Superior temporal gyrus (tissue), 1 donor: ENCODE data around the gene SNX27.

Experiments
- DNase-seq: peaks from one replicate; pipeline ENCODE4 v3.0.0-alpha.2; 2016; ENCODE audit errors: extremely low spot score

The SNX27 gene

DNA sequence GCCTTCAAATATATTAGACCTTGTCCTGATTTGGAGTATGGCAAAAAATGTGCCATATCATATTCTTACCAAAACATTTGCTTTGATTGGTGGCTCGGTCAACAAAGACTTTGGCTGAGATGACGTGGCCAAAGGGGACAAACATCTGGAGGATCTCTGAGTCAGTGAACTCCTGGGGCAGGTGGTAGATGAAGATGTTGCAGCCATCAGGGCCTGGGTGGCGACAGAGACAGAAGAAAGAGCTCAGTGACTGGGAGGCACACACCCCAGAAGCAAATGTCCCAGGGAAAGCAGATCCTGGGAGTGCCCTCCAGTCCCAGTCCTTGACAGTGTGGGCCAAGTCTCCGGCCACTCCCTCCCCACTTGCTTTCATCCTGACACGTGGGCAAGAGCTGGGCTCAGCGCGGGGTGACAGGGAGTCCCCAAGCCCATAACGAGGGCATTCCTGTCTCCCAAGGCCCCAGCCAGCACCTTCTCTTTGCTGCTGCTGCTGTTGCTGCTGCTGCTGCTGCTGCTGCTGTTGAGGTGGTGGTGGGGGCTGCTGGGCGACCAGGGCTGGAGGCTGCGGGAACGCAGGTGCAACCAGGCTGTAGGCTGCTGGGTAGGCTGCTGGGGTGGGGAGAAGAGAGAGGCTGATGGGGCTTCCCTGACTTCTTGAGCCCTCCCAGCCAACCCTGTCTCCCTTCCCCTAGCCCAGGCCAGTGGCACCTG lies 94.1 kb downstream of the SNX27 start:
- DNase-seq, result no peak

DNA sequence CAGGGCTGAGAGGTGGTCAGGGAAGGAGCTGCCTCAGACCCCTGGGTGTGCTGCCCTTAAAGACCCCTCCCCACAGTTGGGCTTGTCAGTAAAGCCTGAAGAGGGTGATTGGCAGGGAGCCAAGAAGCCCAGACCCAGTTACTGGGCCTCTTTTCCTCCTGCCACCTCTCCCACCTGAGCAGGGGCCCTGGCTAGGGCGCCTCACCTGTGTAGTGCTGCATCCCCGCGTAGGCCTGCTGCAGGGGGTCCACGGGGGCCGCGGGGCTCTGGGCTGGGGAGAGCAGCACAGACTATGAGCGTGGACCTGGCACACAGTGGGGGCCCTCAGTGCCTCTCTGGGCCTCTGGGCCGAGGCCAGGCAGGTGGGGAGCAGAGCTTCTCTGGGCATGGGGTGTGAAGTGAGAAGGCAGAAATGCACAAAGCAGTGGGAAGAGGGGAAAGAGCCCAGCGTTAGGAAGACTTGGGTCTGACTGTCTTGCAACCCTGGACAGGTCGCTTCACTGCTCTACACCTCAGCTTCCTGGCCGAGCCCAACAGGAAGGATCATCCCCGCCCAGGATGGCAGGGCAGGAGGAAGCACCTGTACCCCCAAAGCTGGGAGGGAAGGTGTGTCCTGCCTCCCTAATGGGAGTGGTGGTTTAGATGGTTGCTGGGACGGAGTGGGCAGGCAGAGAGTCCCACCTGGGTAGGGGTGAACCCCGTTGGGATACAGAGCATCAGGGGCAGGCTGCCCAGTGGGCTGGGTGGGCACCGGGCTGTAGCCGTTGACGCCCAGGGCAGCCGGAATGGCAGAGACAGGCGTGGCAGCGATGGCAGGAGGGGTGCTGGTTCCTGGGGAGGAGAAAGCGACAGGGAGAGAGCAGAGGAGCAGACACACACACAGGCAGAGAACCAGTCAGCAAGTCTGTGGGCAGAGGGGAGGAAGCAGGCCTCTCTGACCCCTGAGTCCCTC lies 94.9 kb downstream of the SNX27 start:
- no peak for DNase-seq

DNA sequence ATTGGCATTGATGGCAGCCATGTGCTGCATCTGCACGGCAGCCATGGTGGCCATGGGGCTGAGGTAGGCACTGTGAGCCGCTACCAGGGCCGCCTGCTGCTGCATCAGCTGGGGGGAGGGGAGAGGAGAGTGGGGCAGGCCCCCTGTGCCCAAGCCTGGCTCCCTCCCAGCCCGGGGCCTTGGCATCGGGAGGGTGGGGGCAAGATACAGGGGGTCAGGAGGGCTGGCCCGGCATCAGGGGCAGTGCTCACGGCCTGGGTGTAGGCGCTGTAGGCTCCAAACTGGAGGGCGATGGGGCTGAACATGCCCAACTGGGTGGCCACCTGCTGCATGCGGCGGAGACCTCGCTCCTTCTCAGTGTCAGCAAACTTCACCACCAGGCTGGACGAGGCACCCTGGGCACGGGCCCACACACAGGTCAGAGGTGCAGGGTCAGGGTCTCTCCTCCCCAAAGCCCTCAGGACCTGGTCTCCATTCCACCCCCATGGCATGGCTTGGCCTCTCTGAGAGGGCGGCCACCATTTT lies 95.8 kb downstream of the SNX27 start:
- no peak for DNase-seq

DNA sequence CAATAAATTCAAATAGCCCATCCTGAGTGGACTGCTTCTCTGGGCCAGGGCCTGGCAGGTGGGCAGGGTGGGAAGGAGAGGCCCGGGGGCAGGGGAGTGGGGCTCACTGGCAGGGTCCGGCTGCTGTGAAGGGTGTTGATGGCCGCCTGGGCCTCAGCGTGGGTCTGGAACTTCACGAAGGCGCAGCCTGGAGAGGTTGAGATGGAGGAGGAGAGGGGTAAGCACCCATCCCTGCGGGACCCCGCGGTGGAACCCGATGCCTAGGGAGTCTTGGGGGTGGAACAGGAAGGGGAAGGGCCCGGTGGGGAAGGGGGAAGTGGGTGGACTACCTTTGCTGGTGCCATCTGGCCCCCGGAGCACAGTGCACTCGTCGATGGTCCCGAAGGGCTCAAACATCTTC lies 97.0 kb downstream of the SNX27 start:
- DNase-seq, result no peak

DNA sequence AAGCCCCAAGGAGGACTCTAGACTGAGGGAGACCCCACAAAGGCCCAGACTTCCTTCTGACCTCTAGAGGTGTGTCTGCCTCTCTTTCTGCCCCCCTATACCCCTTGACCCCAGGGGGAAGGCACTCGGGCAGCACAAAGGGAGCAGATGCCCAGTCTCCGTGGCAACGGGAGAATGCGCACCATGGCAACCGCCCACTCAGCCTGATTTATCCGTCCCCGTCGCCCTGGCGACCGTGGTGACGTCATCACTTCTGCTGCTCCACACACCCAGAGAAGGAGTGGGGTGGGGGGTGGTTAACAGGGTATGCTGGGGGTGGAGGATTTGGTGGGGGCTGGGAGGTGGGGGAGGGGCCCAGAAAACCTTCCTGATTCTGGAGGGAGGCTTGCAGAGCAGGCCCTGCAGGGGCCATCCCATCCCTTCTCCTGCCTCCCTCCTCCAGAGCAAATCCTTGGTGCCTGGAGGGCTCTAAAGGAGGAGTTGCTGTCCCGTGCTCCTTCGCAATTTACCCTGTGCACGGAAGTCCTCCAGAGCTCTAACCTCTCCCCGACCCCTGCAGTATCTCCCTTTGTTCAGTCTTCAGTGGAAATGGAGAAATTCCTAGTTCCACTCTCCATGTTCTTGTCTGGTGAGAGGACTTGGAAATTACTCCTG lies 98.5 kb downstream of the SNX27 start:
- peak; percentile 78 for DNase-seq

DNA sequence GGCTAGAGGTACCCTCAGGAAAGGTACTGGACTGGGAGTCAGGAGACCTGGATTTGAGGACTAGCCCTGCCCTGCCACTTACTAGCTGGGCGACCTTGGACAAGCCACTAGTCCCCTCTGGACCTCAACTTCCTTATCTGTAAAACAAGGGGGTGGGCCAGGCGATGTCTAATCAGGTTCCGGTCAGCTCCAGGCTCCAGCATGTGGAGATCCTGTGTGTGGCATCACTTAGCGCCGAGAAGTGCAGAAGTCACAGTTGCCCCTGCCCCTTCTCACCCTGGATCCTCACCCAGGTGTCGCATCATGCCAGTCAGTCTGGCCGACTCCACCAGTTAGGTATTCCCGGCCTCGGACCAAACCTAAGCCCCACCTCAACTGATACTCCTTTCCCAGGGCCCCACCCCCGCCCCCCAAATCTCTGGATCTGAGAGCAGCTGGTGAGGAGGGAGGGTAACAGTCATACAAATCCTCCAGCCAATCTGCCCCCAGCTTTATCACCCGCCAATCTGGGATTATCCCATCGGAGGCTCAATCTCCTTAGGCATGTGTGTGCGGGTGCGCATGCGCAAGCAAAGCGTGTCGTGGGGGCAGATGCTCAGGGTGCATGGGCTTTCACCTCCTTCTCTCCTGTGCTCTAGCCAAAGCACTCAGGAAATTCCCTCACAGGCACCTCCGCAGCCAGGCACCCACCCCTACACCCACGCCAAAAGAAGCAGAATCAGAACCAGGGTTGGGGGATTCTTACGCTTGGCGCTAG lies 99.4 kb downstream of the SNX27 start:
- no peak for DNase-seq

DNA sequence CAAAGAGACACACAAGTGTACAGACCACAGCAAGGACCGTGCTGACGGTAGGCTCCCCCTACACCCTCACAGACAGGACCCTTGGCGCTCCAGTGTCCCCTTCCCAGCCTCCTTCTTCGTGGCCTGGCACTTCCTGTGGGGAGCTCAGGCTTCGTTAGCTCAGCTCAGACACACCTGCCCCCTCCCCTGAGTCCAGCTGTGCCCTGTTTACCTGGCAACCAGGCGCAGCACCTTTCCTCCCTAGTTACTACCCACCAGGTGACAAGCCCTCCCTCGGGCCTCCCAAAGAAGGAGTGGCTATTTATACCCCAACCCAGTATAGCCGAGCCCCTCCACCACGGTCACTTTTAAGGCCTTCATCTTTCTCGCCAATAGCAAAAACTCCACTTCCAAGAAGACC lies 100.1 kb downstream of the SNX27 start:
- no peak for DNase-seq

DNA sequence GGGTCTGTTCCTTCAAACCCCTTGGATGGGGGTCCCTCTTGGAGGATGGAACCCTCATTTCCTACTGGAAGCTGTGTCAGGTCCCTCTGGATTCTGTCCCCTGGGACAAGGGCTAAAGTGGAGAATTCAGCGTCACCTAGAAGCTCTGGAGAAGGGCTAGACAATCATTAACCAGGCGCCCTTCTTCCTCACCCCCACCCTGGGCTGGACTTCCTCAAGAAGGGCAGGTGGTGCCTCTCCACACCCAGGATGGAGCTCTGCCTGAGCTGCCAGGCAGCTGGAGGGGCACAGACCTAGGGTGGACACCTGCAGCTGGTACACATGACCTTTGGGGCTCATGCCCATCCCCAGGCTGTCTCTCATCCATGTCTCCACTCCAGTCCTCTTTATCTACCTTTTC lies 101.2 kb downstream of the SNX27 start:
- DNase-seq, result no peak

DNA sequence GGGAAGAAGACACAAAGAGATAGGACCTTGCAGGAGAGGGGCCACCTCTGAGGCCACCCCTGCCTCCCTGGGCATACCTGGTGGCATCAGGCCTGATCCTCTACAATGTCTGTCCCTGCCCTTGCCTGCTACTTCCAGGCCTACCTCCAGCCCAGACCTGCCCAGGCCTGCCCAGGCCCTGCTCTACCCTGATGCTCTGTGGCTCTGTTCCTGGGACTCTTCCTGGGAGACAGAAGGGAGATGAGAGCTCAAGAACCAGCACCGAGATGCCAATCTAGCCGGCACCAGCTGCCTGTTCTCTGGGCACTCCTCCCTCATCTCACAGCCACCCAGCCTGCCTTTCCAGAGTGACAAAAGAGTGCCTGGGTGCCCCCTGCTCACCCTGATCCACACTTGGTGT lies 102.0 kb downstream of the SNX27 start:
- no peak for DNase-seq

DNA sequence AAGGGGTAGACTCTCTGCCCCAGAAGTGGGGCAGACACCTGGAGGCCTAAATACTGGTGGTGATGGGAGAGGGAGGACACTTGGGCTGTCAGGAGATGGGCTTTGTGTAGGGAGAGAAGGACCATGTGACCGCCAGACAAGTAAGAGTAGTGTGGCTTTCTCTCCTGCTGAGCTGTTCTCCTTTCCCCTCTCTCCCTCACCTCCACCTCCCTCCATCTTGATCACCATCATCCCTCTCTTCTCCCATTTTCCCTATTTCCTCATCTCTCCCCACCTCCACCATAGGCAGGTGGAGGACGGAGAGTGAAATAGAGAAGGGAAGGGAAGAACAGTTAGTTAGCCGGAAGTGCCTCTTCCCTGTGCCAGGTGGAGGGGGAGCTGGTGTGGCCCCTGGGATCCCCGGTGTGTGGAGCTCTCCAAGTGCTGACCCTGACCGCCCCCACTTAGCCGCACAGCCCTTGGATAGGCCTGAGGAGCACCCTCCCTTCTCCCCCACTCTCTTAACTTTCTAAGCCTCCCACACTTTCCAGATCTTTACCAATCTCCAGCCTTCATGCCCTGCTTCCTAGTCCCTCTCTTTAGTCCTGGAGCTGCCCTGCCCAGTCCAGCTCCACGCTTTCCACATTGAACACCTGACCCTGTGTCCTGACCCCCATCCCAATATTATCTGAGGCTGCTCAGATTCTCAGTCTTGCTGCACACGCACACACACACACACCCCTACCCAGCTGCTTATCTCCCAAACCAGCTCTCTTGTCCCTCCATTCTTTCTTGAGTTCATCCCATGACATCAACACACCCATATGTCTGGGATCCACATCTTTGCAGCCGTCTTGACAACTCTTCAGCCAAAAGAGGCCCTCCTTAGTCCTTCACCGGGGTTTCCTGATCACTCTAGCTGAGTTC lies 103.2 kb downstream of the SNX27 start:
- DNase-seq, result no peak

DNA sequence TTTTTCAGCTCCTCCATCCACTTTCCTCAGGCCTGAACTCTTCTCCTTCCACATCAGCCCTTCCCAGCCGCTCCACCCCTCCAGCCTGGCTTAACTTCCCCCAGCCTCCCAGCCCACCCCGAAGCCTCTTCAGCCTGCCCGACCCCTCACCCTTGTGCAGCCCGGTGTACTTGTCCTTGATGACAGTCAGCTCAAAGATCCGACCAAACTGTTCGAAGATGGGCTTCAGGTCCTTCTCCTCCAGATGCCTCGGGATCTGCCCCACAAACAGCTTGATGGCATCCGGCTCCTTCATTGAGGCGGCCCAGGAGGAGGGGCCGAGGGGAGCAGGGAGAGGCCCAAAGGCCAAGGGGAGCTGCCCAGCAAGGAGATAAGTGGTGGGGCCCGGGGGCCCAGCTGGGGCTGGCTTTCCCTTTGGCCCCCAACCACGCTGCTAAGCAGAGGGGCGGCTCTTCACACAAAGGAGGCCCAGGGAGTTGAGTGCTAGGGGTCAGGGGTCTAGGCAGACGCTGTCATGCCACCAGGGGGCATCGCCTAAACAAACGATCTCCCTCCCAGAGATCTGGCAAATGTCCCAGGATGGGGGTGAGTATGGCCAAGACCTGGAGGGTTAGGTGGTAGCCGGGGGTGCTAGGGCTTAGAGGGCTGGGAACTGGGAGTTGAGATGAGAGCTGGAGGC lies 104.0 kb downstream of the SNX27 start:
- DNase-seq, result no peak

DNA sequence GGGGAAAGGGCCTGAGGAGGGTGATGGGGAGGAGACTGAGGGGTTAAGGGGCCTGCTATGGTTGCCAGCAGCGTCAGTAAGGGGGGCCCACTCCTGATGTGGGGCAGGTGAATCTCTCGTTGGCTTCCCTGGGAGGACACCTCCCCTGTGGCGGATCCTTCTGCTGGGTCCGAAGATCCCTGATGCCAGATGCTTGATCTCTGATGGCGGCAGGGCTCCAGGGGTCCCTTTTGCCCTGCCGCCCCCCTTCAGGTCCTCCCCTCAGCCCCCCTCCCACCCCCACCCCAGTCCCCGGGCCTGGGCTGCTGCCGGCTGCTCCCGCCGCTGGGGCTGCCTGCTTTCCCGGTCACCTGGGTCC lies 104.5 kb downstream of the SNX27 start:
- no peak for DNase-seq

DNA sequence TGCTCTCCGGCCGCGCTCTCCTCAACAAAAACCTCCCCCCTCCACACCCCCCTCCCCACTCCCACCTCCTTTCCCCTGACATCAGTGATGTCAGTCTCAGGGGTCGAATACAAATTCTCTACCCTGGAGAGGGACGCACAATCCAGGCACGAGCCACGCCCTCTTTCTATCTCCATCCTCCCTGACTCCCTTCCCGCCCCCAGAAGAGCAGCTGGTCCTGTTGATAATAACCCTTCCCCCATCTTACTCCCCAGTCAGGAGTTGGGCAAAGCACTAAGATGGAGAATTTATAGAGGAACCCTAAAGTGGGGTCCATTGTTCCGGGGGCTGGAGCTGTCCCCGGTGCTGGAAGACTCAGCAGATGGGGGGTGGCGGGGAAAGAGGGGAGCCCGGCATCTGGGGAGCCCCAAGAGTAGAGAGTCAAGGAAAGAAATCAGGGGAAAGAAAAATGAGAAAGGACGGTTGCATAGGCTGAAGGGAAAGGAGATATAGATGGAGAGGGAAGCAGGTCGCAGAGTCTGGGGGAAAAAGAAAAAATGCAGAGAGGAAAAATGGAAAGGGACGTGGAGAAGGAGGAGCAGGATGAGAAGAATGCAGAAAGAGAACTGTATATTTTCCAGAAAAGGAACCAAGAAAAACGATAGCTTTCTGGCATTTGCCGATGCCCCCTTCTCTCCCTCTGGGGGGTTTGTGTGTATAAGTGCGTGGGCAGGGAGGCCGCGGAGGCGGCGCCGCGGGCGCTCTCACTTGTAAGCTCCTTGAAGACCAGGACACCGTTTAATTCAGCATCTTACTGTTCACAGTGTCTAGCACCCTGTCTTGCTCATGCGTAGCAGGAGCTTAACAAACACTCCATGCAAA lies 105.2 kb downstream of the SNX27 start, which contains the start of gene CELF3:
Gene CELF3 (minus strand): TSS at position 33 of the 861 bp plus-strand sequence. CDS start 783 bp downstream, outside the sequence.
- DNase-seq, result peak; percentile 76

DNA sequence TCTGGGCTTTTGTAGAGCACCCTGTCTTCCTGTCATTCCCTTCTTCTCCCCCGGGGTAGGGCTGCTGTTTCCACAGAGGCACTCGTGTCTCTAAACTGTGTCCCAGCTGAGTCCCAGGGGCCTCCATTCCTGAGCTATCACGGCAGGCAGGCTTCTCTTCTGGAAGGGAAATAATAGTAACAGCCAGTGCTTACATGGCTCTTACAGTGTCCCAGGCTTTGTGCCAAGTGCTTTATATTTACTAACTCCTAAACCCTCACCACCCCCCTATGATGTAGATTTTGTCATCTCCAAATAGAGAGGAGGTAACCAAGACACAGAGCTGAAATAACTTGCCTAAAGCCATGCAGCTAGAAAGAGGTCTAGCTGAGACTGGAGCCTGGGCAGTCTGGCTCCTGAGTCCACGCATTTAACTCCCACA lies 106.2 kb downstream of the SNX27 start:
- DNase-seq, result peak; percentile 52

DNA sequence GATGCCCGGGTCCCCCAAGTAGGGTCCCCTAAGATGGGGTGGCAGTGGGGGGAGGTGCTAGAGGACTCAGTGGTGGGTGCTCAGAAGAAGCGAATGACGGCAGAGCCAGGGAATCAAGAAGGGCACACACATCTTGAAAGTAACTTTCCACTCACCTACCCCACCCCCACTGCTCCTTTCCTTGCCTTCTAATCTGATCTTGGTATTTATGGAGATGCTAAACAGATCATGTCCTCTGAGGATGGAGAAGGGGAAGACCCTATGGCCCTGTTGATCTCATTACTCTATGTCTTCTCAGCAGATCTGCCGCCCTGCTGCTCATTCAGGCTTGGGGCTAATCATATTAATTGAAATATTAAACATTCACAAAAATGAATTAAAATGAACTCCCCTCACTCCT lies 106.8 kb downstream of the SNX27 start:
- DNase-seq, result no peak

DNA sequence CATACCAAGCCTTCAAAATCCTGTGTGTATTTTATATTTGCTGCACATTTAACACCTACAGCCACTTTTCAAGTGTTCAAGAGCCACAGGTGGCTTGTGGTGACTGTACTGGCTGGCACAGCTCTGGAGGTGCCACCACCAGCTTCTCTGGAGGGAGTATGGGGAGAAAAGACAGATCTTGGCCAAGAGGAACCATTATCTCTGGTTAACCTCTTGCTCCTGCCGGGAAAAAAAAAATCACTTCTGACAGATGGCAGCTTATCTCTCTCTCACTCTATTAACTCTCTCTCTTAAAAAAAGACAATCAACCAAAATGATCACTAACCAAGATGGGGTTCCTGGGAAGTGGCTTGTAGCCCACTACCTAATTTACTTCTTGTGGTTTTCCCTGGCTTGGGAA lies 108.3 kb downstream of the SNX27 start:
- no peak for DNase-seq

DNA sequence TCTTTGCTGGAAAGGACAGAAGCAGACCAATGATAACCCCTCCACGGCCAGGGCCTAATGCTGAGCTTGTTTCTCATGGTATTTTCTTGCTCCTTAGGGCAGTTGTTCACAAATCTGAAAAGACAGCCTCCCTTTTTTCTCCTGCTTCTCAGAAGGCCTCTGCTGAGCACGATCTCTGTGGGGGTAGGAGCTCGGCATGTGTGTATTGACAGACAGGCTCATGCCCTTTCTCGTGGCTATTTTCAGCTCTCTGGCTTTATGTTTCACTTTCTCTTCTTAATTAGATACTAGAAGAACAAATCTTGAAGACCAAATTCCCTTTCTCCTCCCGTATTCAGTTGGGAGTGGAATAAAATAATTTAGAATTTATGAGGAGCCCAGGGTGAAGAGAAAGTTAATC lies 108.7 kb downstream of the SNX27 start:
- no peak for DNase-seq

DNA sequence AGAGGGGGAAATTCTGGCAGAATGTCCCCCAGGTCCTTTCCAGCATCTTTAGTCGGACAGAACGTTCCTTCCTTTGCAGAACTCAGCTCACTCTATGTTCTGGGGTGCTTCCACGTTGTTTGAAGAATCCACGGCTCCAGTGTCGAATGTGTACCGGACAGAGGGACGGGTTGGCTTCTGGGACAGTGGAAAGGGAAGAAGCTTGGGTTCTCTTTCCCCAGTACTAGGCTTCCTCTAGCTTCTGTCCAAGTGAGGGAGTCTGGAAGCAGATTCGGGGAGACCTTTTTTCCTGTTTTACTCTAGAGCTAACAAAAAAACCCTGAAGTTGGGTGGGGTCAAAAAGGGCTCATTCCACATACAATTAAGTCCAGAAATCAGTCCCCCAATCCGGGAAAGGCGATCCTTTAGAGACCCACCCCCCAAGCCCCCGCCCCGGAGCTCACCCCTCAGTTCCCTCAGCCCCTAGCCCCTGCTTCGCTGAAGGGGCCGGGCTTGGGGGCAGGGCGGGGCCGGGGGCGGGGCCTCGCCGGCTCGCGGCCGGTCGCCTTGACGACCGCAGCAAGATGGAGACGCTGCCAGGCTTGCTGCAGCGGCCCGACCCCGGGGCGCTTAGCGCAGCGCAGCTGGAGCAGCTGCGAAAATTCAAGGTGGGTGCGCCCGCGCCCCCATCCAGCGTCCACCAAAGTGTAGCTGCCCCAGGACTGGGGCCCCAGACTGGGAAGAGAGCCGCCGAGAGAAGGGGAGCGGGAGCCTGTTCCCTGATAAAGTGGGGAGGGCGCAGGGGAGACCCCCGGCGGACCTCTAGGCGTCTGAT lies 109.3 kb downstream of the SNX27 start, which contains the start of gene RIIAD1:
Gene RIIAD1 (plus strand): TSS at position 549 of the 814 bp plus-strand sequence. CDS start 15 bp downstream, at position 564.
- no peak for DNase-seq
